Stimulated activated CD4-positive, alpha-beta T cell treated with anti-CD3 and anti-CD28 coated beads, TNF-alpha, amount 100 ng/mL, for 48 hours (primary cell): ENCODE measurements around the gene DPP10.

ENCODE experiments used
- DNase-seq, 3 donors: peaks; one replicate each; pipeline ENCODE4 v3.0.0-alpha.2; 2020; ENCODE audit warnings: low read depth in 3 of 3

Gene DPP10

DNA sequence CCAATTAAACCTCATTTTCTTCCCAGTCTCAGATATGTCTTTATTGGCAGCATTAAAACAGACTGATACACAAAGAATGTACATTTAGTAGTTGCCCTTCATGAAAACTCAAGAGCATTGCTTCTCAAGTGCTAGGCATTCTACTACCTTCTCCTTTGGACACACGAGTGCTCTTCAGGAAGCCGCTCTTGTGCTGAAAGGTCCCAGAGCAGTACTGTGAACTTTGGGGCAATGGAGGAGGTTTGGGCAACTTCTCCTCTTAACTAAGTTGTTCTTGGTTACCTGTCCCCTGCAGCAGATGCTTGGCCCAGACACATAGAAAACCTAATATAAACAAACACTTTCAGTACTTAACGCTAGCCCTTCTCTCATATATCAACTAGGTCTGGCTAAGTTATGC is 362.8 kb downstream of the DPP10 start:
- DNase-seq = no peak

DNA sequence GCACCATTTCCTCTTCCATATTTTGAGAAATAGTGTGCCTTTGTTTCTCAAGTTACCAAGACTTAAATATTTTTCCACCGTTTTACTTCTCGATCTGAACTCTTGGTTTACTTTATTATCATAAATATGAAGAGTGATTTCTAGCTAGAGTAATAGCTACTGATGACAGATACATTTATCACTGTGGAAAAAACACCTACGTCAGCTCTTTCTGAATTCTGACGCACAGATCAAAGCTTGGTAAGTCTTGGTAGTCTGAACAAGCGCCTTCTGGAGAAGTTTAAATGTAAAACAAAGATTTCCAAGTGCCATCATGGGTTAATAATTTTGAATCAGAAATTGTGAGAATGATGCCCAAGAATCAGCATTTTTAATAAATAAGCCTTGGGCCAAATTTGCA is 367.7 kb downstream of the DPP10 start:
- DNase-seq = no peak

DNA sequence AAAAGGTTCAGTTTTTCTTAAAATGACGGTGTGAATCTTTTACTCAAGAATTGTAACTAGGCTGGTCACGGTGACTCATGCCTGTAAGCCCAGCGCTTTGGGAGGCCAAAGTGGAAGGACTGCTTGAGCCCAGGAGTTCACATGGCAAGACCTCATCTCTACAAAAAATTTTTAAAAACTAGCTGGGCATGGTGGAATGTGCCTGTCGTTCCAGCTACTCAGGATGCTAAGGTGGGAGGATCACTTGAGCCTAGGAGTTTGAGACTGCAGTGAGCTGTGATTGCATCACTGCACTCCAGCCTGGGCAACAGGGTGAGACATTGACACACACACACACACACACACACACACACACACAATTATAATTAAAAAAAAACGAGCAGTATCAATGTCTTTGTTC is 369.8 kb downstream of the DPP10 start:
- no peak for DNase-seq

- no peak for DNase-seq
These were observed 371.9 kb downstream of the DPP10 start for GRCh38 chr2:114814355-114814754.

GRCh38 chr2:114821055-114821454 is 378.6 kb downstream of the DPP10 start:
- no peak for DNase-seq

DNA sequence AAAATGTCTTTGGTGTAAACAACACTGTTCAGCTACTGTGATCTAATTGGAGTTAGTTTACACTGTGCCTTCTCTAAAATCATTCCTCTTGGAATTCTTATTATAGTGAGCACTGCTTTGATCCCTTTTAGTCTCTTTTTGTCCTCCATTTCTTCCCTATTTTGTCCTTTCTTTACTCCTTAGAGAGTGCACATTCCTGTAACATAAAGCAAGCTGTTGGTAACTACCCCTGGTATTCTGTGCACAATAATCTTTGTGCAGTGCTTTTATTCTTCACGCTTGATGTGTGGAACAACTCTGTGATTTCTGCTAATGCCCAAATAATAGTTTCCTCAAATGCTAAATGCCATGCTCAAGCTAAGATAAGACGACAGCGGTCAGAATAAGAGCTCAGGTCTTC is 401.5 kb downstream of the DPP10 start:
- no peak for DNase-seq

GRCh38 chr2:114857196-114857595 is 414.8 kb downstream of the DPP10 start:
- no peak for DNase-seq

DNA sequence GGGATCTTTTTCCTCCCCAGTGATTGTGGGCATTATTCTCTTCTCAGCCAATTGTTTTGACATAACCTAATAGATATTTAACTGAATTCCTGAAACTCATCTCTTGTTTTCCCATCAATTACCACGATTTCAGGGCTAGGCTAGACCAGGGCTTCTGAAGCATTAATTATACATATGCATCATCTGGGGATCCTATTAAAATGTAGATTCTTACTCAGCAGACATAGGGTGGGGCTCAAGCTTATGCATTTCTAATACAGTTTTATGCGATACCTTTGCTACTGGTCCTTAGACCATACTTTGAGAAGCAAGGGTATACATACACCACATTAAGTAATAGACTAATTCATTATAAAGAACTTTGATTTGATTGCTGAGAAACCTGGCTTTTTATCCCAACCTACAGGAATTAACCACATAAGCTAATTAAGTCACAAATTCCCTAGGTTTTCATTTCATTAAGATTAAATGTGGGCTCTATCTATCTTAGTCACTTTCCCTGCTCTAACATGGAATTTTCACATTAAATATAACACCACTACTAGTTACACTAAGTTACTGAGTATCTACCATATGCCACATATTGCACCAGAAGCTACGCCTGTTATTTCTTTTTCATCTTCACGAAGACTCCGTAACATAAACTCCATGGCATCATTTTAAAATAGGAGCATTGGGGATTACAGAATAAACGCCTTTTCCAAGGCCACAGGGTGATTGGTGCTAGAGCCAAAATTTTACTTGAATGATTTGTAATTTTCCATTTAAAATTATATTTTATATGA is 417.5 kb downstream of the DPP10 start:
- no peak for DNase-seq

- DNase-seq = no peak
These were observed 419.8 kb downstream of the DPP10 start for GRCh38 chr2:114862243-114862642.

DNA sequence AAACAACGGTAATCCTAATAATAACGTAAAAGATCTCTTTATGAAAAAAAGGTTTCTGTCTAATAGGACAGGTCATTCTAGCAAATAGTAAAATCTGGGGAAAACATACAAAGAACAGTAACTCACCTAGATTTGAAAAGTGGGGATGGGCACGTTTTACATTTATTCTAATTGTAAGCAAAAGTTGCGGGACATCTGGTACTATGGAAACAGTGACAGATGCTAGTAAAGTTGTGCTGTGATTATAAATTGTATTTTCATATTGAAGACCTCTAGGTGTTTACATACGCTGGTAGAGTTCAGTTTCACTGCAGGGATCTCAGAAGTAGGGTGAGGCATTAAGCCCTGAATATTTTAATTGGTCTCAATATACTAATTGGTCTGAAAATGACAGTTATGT is 422.5 kb downstream of the DPP10 start:
- DNase-seq = no peak

GRCh38 chr2:114880046-114880445 is 437.6 kb downstream of the DPP10 start:
- DNase-seq = no peak

DNA sequence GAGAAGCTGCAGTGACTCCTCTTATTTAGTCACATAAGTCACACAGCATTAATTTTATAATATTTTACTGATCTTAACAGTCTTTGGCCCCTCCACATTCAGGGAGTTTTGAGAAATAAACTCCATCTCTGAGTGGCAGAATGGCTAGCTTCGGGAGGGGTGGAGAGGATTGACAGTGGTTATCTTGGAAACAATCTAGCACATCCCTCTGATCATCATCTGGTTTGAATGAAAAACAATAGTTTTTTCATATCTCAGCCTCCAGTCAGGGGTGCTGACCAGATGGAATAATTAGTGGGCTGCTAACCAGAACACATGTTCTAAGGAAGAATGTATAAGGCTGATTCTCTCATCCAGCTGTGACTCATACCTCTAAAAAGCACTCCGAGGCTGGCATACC is 477.5 kb downstream of the DPP10 start:
- no peak for DNase-seq

- no peak for DNase-seq
These were observed 479.6 kb downstream of the DPP10 start for GRCh38 chr2:114922076-114922475.

- no peak for DNase-seq
These were observed 483.1 kb downstream of the DPP10 start for GRCh38 chr2:114925296-114926255.

- no peak for DNase-seq
These were observed 483.9 kb downstream of the DPP10 start for GRCh38 chr2:114926303-114926702.

- DNase-seq = no peak
These were observed 486.8 kb downstream of the DPP10 start for GRCh38 chr2:114929225-114929624.

GRCh38 chr2:114933671-114934241 is 491.3 kb downstream of the DPP10 start:
- DNase-seq = no peak

DNA sequence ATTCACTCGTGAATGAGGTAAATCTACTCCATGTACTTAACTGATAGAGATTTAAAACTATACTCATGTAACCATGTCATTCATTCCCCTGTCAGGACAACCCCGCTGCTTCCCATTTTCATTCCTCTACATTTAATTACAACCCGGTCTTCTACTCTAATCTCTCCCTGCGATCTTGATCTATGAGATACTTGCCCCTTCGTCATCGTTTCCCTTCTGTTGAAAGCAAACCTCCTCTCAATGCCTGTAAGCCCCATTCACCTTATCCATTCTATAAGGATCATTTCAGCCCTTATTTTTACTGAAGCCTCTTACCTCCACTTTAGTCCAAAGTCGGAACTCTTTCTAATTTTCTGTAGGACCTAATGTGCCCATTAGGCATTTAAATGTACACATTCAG is 492.6 kb downstream of the DPP10 start:
- no peak for DNase-seq

GRCh38 chr2:114937366-114937930 is 495.0 kb downstream of the DPP10 start:
- DNase-seq = no peak

- no peak for DNase-seq
These were observed 498.5 kb downstream of the DPP10 start for GRCh38 chr2:114940785-114941458.

GRCh38 chr2:114949228-114949804 is 506.9 kb downstream of the DPP10 start:
- DNase-seq = no peak
